HEK293 (cell line): ENCODE data around the gene FUT9.

Source experiments
- CTCF ChIA-PET: fragments of 350-600 bp; formaldehyde crosslinking; extraction: SDS; loops from one replicate; lab custom pipeline; 2021; ENCODE audit warnings: antibody characterized with exemption; lab: Yijun Ruan, JAX
- POLR2A ChIA-PET: fragments of 300-600 bp; formaldehyde crosslinking; extraction: SDS; loops from one replicate; lab custom pipeline; 2020; ENCODE audit warnings: antibody characterized with exemption, inconsistent platforms; lab: Yijun Ruan, JAX
- H3K27ac ChIP-seq: fragments of 200-500 bp; sonication (Bioruptor generic); 2 replicates; pipeline ENCODE4 v1.5.1; 2014; ENCODE audit warnings: low read depth, low read length, control low read depth, inconsistent platforms; ENCODE audit errors: extremely low read depth
- H3K36me3 ChIP-seq, 2 experiments: fragments of 200-500 bp in 1 of 2; sonication (Bioruptor generic) in 1 of 2; 1 replicate in 1 of 2; 2 replicates in 1 of 2; pipeline ENCODE4 v1.5.1; 2014 to 2017; ENCODE audit warnings: inconsistent platforms in 2 of 2, low read length in 2 of 2; ENCODE audit not compliant: control insufficient read depth in 2 of 2, insufficient read depth in 1 of 2
- H3K4me1 ChIP-seq: fragments of 200-500 bp; sonication (Bioruptor generic); 2 replicates; pipeline ENCODE4 v1.5.1; 2014; ENCODE audit warnings: mild to moderate bottlenecking, low read length, inconsistent platforms; ENCODE audit not compliant: control insufficient read depth, insufficient read depth
- H3K4me3 ChIP-seq: 2 replicates; pipeline ENCODE4 v1.5.1; 2011; ENCODE audit warnings: low read depth, mild to moderate bottlenecking, control low read depth, low read length, moderate library complexity
- H3K9me3 ChIP-seq: fragments of 200-500 bp; sonication (Bioruptor generic); 2 replicates; pipeline ENCODE4 v1.5.1; 2014; ENCODE audit warnings: low read depth, low read length, inconsistent platforms; ENCODE audit not compliant: control insufficient read depth, insufficient read depth
- INSM2 ChIP-seq: fragments of 450-650 bp; formaldehyde crosslinking; IDR thresholded peaks from 2 replicates; pipeline ENCODE4 v1.5.1; 2016; ENCODE audit warnings: missing biosample characterization, missing genetic modification characterization
- KLF1 ChIP-seq: fragments of 450-650 bp; formaldehyde crosslinking; IDR thresholded peaks from 2 replicates; pipeline ENCODE4 v1.5.1; 2016; ENCODE audit warnings: missing biosample characterization, missing genetic modification characterization
- OSR2 ChIP-seq: fragments of 450-650 bp; formaldehyde crosslinking; IDR thresholded peaks from 2 replicates; pipeline ENCODE4 v1.5.1; 2016; ENCODE audit warnings: missing biosample characterization, missing genetic modification characterization
- SETDB1 ChIP-seq: IDR thresholded peaks from one replicate; pipeline ENCODE4 v1.6.1; 2017; ENCODE audit warnings: mild to moderate bottlenecking, low read length, moderate library complexity, mixed read lengths; ENCODE audit not compliant: insufficient read length
- TCF7L2 ChIP-seq: IDR thresholded peaks from 2 replicates; pipeline ENCODE4 v1.6.1; 2011; ENCODE audit warnings: low read depth, mild to moderate bottlenecking, inconsistent platforms, low read length, moderate library complexity, borderline replicate concordance
- YY1 ChIP-seq: fragments of 450-650 bp; formaldehyde crosslinking; IDR thresholded peaks from 2 replicates; pipeline ENCODE4 v1.5.1; 2018; ENCODE audit warnings: missing biosample characterization, missing genetic modification characterization
- ZBTB21 ChIP-seq: fragments of 450-650 bp; formaldehyde crosslinking; IDR thresholded peaks from 2 replicates; pipeline ENCODE4 v1.5.1; 2017; ENCODE audit warnings: missing biosample characterization, missing genetic modification characterization
- ZFP37 ChIP-seq: fragments of 450-650 bp; formaldehyde crosslinking; IDR thresholded peaks from 2 replicates; pipeline ENCODE4 v1.5.1; 2016; ENCODE audit warnings: missing biosample characterization, missing genetic modification characterization
- ZNF112 ChIP-seq: fragments of 450-650 bp; formaldehyde crosslinking; IDR thresholded peaks from 2 replicates; pipeline ENCODE4 v1.5.0; 2017; ENCODE audit warnings: missing biosample characterization, missing genetic modification characterization
- ZNF138 ChIP-seq: fragments of 450-650 bp; formaldehyde crosslinking; IDR thresholded peaks from 2 replicates; pipeline ENCODE4 v1.5.1; 2016; ENCODE audit warnings: missing biosample characterization, missing genetic modification characterization, borderline replicate concordance
- ZNF140 ChIP-seq: fragments of 450-650 bp; formaldehyde crosslinking; IDR thresholded peaks from 2 replicates; pipeline ENCODE4 v1.5.1; 2016; ENCODE audit warnings: missing biosample characterization, missing genetic modification characterization
- ZNF24 ChIP-seq: fragments of 450-650 bp; formaldehyde crosslinking; IDR thresholded peaks from 2 replicates; pipeline ENCODE4 v1.5.1; 2016; ENCODE audit warnings: missing biosample characterization, missing genetic modification characterization
- ZNF394 ChIP-seq: fragments of 450-650 bp; formaldehyde crosslinking; IDR thresholded peaks from 2 replicates; pipeline ENCODE4 v1.5.1; 2016; ENCODE audit warnings: missing biosample characterization, missing genetic modification characterization, mild to moderate bottlenecking, moderate library complexity, borderline replicate concordance
- ZNF416 ChIP-seq: fragments of 450-650 bp; formaldehyde crosslinking; IDR thresholded peaks from 2 replicates; pipeline ENCODE4 v1.5.1; 2016; ENCODE audit warnings: missing biosample characterization, missing genetic modification characterization
- ZNF423 ChIP-seq: fragments of 450-650 bp; formaldehyde crosslinking; IDR thresholded peaks from 2 replicates; pipeline ENCODE4 v1.5.1; 2016; ENCODE audit warnings: missing biosample characterization, missing genetic modification characterization
- ZNF449 ChIP-seq: fragments of 450-650 bp; formaldehyde crosslinking; IDR thresholded peaks from 2 replicates; pipeline ENCODE4 v1.5.1; 2017; ENCODE audit warnings: missing biosample characterization, mild to moderate bottlenecking, missing genetic modification characterization, moderate library complexity
- ZNF555 ChIP-seq: fragments of 450-650 bp; formaldehyde crosslinking; conservative IDR thresholded peaks from 2 replicates; pipeline ENCODE4 v1.5.1; 2017; ENCODE audit warnings: missing biosample characterization, mild to moderate bottlenecking, missing genetic modification characterization, inconsistent platforms
- ZNF629 ChIP-seq: fragments of 450-650 bp; formaldehyde crosslinking; IDR thresholded peaks from 2 replicates; pipeline ENCODE4 v1.5.1; 2017; ENCODE audit warnings: missing biosample characterization, missing genetic modification characterization
- ZNF639 ChIP-seq: fragments of 450-650 bp; formaldehyde crosslinking; IDR thresholded peaks from 2 replicates; pipeline ENCODE4 v1.5.1; 2016; ENCODE audit warnings: missing biosample characterization, missing genetic modification characterization
- ZNF654 ChIP-seq: fragments of 450-650 bp; formaldehyde crosslinking; IDR thresholded peaks from 2 replicates; pipeline ENCODE4 v1.5.1; 2016; ENCODE audit warnings: low read depth, missing biosample characterization, missing genetic modification characterization
- ZNF76 ChIP-seq: fragments of 450-650 bp; formaldehyde crosslinking; IDR thresholded peaks from 2 replicates; pipeline ENCODE4; 2016; ENCODE audit warnings: low read depth, missing biosample characterization, missing genetic modification characterization, borderline replicate concordance
- ZNF768 ChIP-seq: fragments of 450-650 bp; formaldehyde crosslinking; IDR thresholded peaks from 2 replicates; pipeline ENCODE4 v1.5.1; 2018; ENCODE audit warnings: missing biosample characterization, mild to moderate bottlenecking, missing genetic modification characterization
- ZNF843 ChIP-seq: fragments of 450-650 bp; formaldehyde crosslinking; IDR thresholded peaks from 2 replicates; pipeline ENCODE4 v1.5.1; 2016; ENCODE audit warnings: missing biosample characterization, missing genetic modification characterization
- TF ChIP-seq, protein P1 (sequence below): IDR thresholded peaks from 2 replicates; pipeline ENCODE4 v1.6.1; 2011; ENCODE audit warnings: mild to moderate bottlenecking, low read depth, low read length, borderline replicate concordance
- TF ChIP-seq, protein P2 (sequence below): fragments of 450-650 bp; formaldehyde crosslinking; IDR thresholded peaks from 2 replicates; pipeline ENCODE4 v1.5.1; 2016; ENCODE audit warnings: missing biosample characterization, missing genetic modification characterization

The FUT9 gene

DNA sequence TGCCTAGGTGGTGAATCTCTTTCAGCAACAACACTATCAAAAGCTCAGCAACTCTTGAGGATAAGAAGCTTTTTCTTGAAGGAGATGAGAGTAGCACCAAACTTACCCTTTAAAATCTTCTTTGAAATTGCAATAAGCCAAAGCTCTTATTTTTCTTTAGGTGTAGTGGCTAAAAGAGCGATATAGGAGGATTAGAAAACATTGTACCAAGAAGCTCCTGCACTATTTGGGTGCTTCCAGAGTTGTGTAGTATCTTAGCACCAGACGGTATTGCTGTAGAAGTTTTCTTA, 1.2 kb downstream of the FUT9 start:
- Histone ChIP-seq H3K4me1 (no peaks in the 10 kb centered on the region), H3K9me3 (no peaks in the 10 kb centered on the region), H3K27ac (no peak overlapping the region), H3K4me3 (no peak overlapping the region), H3K36me3 (no peaks in the 10 kb centered on the region)
- POLR2A ChIA-PET, result no interaction called here
- CTCF ChIA-PET, result no interaction called here
- TF ChIP-seq ZFP37, result no peak

DNA sequence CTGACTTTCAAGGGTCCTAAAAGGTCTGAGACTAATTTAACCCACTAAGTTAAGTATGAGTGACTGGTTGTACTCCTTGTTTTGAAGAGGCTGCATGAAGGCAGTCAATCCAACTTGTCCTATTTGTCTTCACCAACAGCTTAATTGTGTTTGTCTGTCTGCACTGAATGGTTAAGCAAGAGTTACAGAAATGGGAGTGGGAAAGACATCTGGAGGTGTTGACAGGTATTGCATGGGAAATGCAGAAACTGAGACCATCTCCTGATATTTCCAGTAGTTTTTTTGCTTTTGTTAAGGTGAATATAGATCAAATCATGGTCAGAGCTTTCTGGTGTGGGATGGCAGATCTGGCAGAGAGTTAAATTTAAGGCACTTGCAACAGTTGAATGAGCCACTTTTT, 6.5 kb downstream of the FUT9 start:
- TF ChIP-seq ZNF138 (tag by site-specific recombination), result no peak
- TF ChIP-seq ZNF112, result no peak
- TF ChIP-seq ZNF639 (tag by site-specific recombination), result no peak
- no peak for TF ChIP-seq OSR2
- TF ChIP-seq ZNF654 (tag by site-specific recombination), result no peak
- no peak for TF ChIP-seq ZNF555
- TF ChIP-seq ZNF24 (tag by site-specific recombination), result no peak
- no peak for TF ChIP-seq ZNF768 (tag by site-specific recombination)
- Histone ChIP-seq H3K4me1 (no peaks in the 10 kb centered on the region), H3K36me3 (no peaks in the 10 kb centered on the region), H3K27ac (no peak overlapping the region), H3K4me3 (no peak overlapping the region), H3K9me3 (no peaks in the 10 kb centered on the region)
- ChIA-PET CTCF (interaction anchor here (0.7 kb wide), 2 partner anchors 85 to 104 kb away, joined by 3 read pairs; no protein-coding TSS in a partner anchor), POLR2A (no interaction called here)

- Histone ChIP-seq H3K9me3 (no peaks in the 10 kb centered on the region), H3K27ac (no peak overlapping the region), H3K4me3 (no peak overlapping the region), H3K4me1 (no peaks in the 10 kb centered on the region), H3K36me3 (no peaks in the 10 kb centered on the region)
- ChIA-PET POLR2A (no interaction called here), CTCF (no interaction called here)
- TF ChIP-seq, protein P1, sequence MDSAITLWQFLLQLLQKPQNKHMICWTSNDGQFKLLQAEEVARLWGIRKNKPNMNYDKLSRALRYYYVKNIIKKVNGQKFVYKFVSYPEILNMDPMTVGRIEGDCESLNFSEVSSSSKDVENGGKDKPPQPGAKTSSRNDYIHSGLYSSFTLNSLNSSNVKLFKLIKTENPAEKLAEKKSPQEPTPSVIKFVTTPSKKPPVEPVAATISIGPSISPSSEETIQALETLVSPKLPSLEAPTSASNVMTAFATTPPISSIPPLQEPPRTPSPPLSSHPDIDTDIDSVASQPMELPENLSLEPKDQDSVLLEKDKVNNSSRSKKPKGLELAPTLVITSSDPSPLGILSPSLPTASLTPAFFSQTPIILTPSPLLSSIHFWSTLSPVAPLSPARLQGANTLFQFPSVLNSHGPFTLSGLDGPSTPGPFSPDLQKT, result no peak
- TF ChIP-seq ZNF423 (tag by site-specific recombination), result no peak
- no peak for TF ChIP-seq ZNF629 (tag by site-specific recombination)
- TF ChIP-seq ZNF768 (tag by site-specific recombination), result no peak
These were observed 16.9 kb downstream of the FUT9 start for GRCh38 chr6:96032661-96033060.

- Histone ChIP-seq H3K4me3 (no peak overlapping the region), H3K36me3 (no peaks in the 10 kb centered on the region), H3K27ac (no peak overlapping the region), H3K9me3 (no peaks in the 10 kb centered on the region), H3K4me1 (no peaks in the 10 kb centered on the region)
- ChIA-PET POLR2A (no interaction called here), CTCF (no interaction called here)
- TF ChIP-seq ZBTB21 (tag by site-specific recombination), result no peak
- TF ChIP-seq, protein P2, sequence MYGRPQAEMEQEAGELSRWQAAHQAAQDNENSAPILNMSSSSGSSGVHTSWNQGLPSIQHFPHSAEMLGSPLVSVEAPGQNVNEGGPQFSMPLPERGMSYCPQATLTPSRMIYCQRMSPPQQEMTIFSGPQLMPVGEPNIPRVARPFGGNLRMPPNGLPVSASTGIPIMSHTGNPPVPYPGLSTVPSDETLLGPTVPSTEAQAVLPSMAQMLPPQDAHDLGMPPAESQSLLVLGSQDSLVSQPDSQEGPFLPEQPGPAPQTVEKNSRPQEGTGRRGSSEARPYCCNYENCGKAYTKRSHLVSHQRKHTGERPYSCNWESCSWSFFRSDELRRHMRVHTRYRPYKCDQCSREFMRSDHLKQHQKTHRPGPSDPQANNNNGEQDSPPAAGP (tag by site-specific recombination), result no peak
- TF ChIP-seq ZNF843, result no peak
- no peak for TF ChIP-seq KLF1 (tag by site-specific recombination)
- no peak for TF ChIP-seq ZNF394
- TF ChIP-seq TCF7L2, result no peak
- TF ChIP-seq YY1 (tag by site-specific recombination), result no peak
- no peak for TF ChIP-seq ZNF140 (tag by site-specific recombination)
- TF ChIP-seq ZNF449 (tag by site-specific recombination), result no peak
- TF ChIP-seq INSM2 (tag by site-specific recombination), result no peak
- no peak for TF ChIP-seq ZNF416
- TF ChIP-seq ZNF76 (tag by site-specific recombination), result no peak
- TF ChIP-seq SETDB1, result no peak
These were observed 35.8 kb downstream of the FUT9 start for GRCh38 chr6:96051555-96051954.
